ENCODE data around the gene SCYGR7.

DNA sequence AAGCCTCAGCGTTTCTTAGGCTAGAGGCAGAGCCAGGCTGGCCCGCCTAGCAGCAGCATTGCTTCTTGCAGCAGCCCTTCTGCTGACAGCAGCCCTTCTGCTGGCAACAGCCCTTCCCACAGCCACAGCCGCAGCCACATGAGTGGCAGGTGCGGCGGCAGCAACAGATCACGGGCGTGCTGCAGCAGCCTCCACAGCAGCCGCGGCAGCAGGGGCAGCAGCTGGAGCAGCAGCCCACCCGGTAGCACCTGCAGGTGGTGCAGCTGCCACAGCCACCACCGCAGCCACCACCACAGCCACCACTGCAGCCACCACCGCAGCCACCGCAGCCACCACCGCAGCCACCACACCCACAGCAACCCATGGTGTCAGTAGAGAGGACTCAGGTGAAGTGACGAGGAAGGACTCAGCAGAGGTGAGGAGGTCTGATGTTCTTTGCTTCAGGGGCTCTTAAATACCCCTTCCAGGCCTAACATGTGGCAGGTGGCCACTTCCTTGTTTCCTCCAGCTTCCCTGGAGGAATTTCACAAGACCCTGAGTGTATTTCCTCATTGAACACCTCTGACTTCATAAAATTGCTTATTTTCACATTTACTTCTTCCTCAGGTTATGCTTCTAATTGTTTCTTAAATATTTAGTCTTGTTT, 3.6 kb upstream of the SCYGR7 start, which contains the start of gene SCYGR6:
- no peak for TF ChIP-seq EZH2 (IDR thresholded peaks at IDR 0.05)
- no peak for TF ChIP-seq POLR2AphosphoS5 (IDR thresholded peaks at IDR 0.05; ENCODE audit: borderline replicate concordance, low read depth, low read length)

Data from SK-N-MC (cell line).